Ovary (tissue), 9 donors: ENCODE measurements around the gene SLC27A6. TPM values are rescaled to one million over a fixed set of nuclear protein-coding genes. Genes with fewer than 3 reads are reported as not detected.

ENCODE experiments used
- DNase-seq, 5 donors: peaks; one replicate each; pipeline ENCODE4 v3.0.0-alpha.2; 2019 to 2020
- H3K27ac ChIP-seq, 2 donors: fragments of 200-600 bp; one replicate each; pipeline versions ENCODE4 v1.5.1 to v1.8.0; 2019 to 2022
- H3K27me3 ChIP-seq: fragments of 200-600 bp; one replicate; pipeline ENCODE4 v1.8.0; 2022
- H3K36me3 ChIP-seq: fragments of 200-600 bp; sonication (generic); one replicate; pipeline ENCODE4 v1.5.1; 2019
- H3K4me1 ChIP-seq: one replicate; pipeline ENCODE4 v1.8.1; 2013; ENCODE audit warnings: mild to moderate bottlenecking, moderate library complexity; ENCODE audit not compliant: insufficient read depth
- H3K4me3 ChIP-seq: fragments of 200-600 bp; sonication (generic); one replicate; pipeline ENCODE4 v1.5.1; 2017
- H3K9me3 ChIP-seq, 2 donors: fragments of 200-600 bp in 1 of 2; sonication (generic) in 1 of 2; one replicate each; pipeline versions ENCODE4 v1.5.1 to v1.8.1; 2013 to 2019; ENCODE audit warnings: mild to moderate bottlenecking in 1 of 2, moderate library complexity in 1 of 2
- CTCF ChIP-seq, 3 donors: fragments of 450-650 bp in 2 of 3; fragments of 200-600 bp in 1 of 3; IDR thresholded peaks; one replicate each; pipeline versions ENCODE4 v1.5.1 to v1.8.0; 2016 to 2022; ENCODE audit warnings: antibody characterized with exemption in 3 of 3, mild to moderate bottlenecking in 1 of 3
- EP300 ChIP-seq: sonication (generic); formaldehyde crosslinking; IDR thresholded peaks from one replicate; pipeline ENCODE4 v1.6.1; 2017; ENCODE audit warnings: antibody characterized with exemption
- POLR2A ChIP-seq: fragments of 450-650 bp; IDR thresholded peaks from one replicate; pipeline ENCODE4 v1.6.1; 2017; ENCODE audit warnings: antibody characterized with exemption, mild to moderate bottlenecking, moderate library complexity
- WGBS, 3 donors: extraction: QIAGEN DNeasy Blood & Tissue Kit in 1 of 3; methylation state at CpG; one replicate each; pipeline versions ENCODE4 v1.1.5 to v1.1.7; 2013 to 2017; 5-methylcytosine and 5-hydroxymethylcytosine counted together
- intact Hi-C, 4 donors: fragments of 100-400 bp; cut with DNase I; formaldehyde crosslinking; loops; one replicate each; pipeline versions ENCODE4 v1.11.0 to v1.15.1; 2022 to 2023
- polyA plus RNA-seq, 2 donors: library from polyadenylated mRNA; stranded (reverse); fragments of 200-250 nt in 1 of 2; fragments of 350-450 nt in 1 of 2; fragmentation: Illumina TruSeq in 1 of 2; extraction: RNeasy Lipid Tissue Mini Kit (QIAGEN cat#74804) in 1 of 2; gene quantifications; one replicate each; pipeline ENCODE4 v1.2.3, GENCODE V29; 2013 to 2014
- total RNA-seq, 7 donors: library from RNA; depleted of rRNA in 2 of 7; stranded (reverse); fragments of >200 nt in 2 of 7; fragmentation: NEBNext Ultra II Directional in 3 of 7; extraction: Animal tissue kit (Norgen Biotek cat#: 25700) in 3 of 7; gene quantifications; one replicate each; pipeline versions ENCODE4 v1.1.0 to v1.2.4, GENCODE V29; 2016 to 2023
- donor health status: DM: no; HTN: no; CAD: no; lungs with moderate emphysema.
- donor health status: DM: no; HTN: no; CAD: no.
- donor health status: Bipolar disorder and iron deficiency.
- donor health status: DM: yes; HTN: yes; CAD: no.
- donor health status: DM: no; HTN: no; CAD: no.
- donor health status: DM: yes; HTN: yes; CAD: no.

Gene SLC27A6
- total and polyA plus RNA-seq, 9 donors: 4.8 to 22.2 (median 7.2) TPM

GRCh38 chr5:129048509-129048908 lies 83.2 kb downstream of the SLC27A6 start:
- no peaks in the 10 kb centered on the region for H3K9me3 ChIP-seq
- intact Hi-C loops: no loop called here
- no peak for DNase-seq
- WGBS, 3 donors: 45 to 69% (median 47%) methylated on average over 2 of the region's 2 CpGs
- H3K36me3 ChIP-seq: no peaks in the 10 kb centered on the region
- no peak overlapping the region for H3K27ac ChIP-seq
- H3K4me3 ChIP-seq: no peak overlapping the region
- H3K27me3 ChIP-seq: no peaks in the 10 kb centered on the region
- H3K4me1 ChIP-seq: no peaks in the 10 kb centered on the region
- TF ChIP-seq CTCF (IDR thresholded peaks at IDR 0.05) (no peak), EP300 (no peak), POLR2A (no peak)

GRCh38 chr5:129049126-129049799 lies 84.0 kb downstream of the SLC27A6 start:
- no peak overlapping the region for H3K27ac ChIP-seq
- WGBS, 3 donors: 47 to 53% (median 49%) methylated on average over 2 of the region's 2 CpGs
- intact Hi-C loops: no loop called here
- no peaks in the 10 kb centered on the region for H3K27me3 ChIP-seq
- no peaks in the 10 kb centered on the region for H3K36me3 ChIP-seq
- no peaks in the 10 kb centered on the region for H3K4me1 ChIP-seq
- no peak overlapping the region for H3K4me3 ChIP-seq
- no peak for TF ChIP-seq EP300
- TF ChIP-seq POLR2A: no peak
- no peak for TF ChIP-seq CTCF (IDR thresholded peaks at IDR 0.05)
- no peak for DNase-seq
- H3K9me3 ChIP-seq: no peaks in the 10 kb centered on the region

GRCh38 chr5:129051283-129051682 lies 86.0 kb downstream of the SLC27A6 start:
- Histone ChIP-seq H3K27ac (no peak overlapping the region), H3K4me1 (no peaks in the 10 kb centered on the region), H3K36me3 (no peaks in the 10 kb centered on the region), H3K4me3 (no peak overlapping the region), H3K27me3 (no peaks in the 10 kb centered on the region), H3K9me3 (no peaks in the 10 kb centered on the region)
- intact Hi-C loops: loop anchor here in 1 of 4 donors (10.0 kb wide), 1 partner anchor 146 kb away; no protein-coding TSS in a partner anchor
- 23 to 65% (median 27%) methylated on average over 4 of the region's 4 CpGs for WGBS, 3 donors
- TF ChIP-seq POLR2A (no peak), EP300 (no peak), CTCF (IDR thresholded peaks at IDR 0.05) (no peak)
- no peak for DNase-seq

- Histone ChIP-seq H3K27ac (no peak overlapping the region), H3K4me1 (no peaks in the 10 kb centered on the region), H3K36me3 (no peaks in the 10 kb centered on the region), H3K27me3 (no peaks in the 10 kb centered on the region), H3K4me3 (no peak overlapping the region), H3K9me3 (no peaks in the 10 kb centered on the region)
- intact Hi-C loops: loop anchor here in 1 of 4 donors (10.0 kb wide), 1 partner anchor 149 kb away; no protein-coding TSS in a partner anchor
- no peak for DNase-seq
- TF ChIP-seq EP300 (no peak), POLR2A (no peak), CTCF (IDR thresholded peaks at IDR 0.05) (no peak)
Observed at GRCh38 chr5:129053438-129053837, 88.2 kb downstream of the SLC27A6 start.
